ENCODE data around the gene NIBAN1.

NIBAN1 gene

DNA sequence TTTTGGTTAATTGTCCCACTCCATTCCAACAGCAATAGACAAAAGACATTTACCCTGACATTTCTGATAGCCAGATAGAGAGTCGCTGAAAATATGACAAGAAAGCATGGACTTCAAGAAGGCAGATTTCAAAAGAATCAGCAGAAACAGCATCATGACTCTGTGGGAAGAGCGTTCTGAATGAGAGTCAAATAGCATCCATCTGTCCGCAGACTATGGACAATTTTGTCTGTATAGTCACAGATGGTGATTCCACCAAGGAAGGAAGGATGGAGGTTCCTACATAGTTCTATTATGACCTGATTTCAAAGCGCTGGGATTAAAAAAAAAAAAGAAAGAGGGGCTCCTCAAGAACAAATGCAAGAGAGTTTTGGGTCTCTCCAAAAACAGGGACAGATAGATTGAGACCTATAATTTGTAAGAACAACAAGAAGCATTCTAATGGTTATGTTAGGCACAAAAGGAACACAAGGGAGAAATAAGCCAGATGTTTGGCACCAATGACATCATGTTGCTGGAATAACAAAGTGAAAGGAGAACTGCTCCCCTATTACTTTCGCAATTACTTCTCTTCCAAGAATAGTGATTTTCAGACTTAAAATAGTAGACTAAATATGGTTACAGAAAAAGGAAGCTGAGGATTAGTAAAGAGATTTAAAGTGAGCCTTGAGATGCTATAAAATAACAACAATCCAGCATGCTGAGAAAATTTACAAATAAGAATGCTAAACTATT lies 28.5 kb downstream of the NIBAN1 start:
- DNase-seq (ENCODE audit: low spot score), result no peak

DNA sequence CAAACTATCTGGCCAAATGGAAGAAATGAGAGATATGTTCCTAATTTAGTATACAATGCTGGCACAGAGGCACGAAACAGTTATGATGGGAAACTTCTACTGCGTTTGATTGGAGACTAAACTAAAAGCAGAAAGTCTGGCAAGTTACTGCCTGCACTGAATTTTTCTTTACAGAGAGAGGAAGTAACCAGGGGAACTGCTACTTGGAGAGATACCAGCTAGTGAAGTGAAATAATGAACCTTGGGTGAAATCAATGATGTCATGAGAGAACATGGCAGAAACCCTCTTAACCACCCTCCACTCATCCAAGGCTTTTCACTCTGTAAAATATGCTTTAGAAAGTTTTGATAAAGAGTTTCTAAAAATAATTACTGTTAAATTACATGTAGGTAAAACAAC lies 29.3 kb downstream of the NIBAN1 start:
- no peak for DNase-seq (ENCODE audit: low spot score)

DNA sequence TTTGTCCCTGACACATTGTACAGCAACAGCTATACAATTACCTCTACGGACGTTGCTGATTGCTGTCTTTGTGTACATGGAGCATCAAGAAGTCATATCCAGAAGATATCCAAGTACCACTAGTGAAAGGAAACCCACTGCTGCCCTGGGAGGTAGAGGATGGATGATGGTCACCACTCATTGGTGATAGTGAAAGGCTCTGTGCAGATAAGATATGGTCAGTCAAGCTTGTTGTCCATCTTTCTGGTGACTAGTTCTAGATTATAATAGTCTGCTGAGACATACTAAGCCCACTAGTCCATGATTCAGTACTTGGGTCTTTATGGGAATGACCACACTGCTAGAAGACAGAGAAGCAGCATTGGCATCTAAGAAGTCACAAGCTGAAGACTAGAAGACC lies 30.3 kb downstream of the NIBAN1 start:
- DNase-seq (ENCODE audit: low spot score), result no peak

GRCh38 chr1:184941735-184942134 lies 32.6 kb downstream of the NIBAN1 start:
- no peak for DNase-seq (ENCODE audit: low spot score)

- no peak for DNase-seq (ENCODE audit: low spot score)
Measured at GRCh38 chr1:184941410-184941733, 32.9 kb downstream of the NIBAN1 start.

DNA sequence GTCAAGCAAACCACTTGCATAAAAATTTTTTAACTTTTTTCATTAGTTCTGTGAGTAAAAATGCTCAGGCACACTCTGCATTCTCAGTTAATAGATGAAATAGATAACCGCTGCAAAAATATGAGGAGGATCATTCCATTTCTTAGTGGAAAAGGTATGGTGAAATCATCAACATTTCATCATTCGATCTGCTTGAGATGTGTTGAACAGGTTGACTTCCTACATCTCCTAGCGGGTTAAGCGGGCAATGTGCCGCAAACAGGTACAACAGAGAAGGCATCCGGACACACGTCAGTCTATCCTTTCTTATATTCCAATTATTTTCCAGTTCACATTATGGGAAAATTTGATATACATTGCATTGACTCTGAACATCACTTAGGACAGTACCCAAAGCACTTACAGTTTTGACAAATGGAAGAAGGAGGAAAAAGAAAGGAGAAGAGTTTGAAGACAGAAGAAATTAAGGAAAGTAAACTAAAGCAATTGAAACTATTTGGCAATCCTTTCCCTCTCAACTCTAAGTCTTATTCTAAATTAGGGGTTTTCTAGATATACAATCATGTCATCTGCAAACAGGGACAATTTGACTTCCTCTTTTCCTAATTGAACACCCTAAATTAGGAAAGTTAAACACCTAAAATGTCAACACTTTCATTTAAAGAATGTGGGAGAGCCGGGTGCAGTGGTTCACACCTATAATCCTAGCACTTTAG lies 33.5 kb downstream of the NIBAN1 start:
- no peak for DNase-seq (ENCODE audit: low spot score)

- DNase-seq (ENCODE audit: low spot score), result no peak
Measured at GRCh38 chr1:184940226-184940625, 34.1 kb downstream of the NIBAN1 start.

- no peak for DNase-seq (ENCODE audit: low spot score)
Measured at GRCh38 chr1:184937729-184938128, 36.6 kb downstream of the NIBAN1 start.

- no peak for DNase-seq (ENCODE audit: low spot score)
Measured at GRCh38 chr1:184935920-184936798, 38.1 kb downstream of the NIBAN1 start.

DNA sequence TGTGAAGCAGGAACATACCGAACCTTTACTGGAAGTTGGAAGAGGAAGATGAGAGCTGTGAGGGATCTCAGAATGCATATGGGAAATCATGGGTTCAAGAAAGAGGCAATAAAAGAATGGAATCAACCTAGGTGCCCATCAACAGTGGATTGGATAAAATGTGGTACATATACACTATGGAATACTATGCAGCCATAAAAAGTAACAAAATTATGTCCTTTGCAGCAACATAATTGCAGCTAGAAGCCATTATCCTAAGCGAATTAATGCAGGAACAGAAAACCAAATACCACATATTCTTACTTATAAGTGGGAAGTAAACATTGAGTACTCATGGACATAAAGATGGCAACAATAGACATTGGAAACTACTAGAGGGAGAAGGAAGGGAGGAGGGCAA lies 40.4 kb downstream of the NIBAN1 start:
- no peak for DNase-seq (ENCODE audit: low spot score)

DNA sequence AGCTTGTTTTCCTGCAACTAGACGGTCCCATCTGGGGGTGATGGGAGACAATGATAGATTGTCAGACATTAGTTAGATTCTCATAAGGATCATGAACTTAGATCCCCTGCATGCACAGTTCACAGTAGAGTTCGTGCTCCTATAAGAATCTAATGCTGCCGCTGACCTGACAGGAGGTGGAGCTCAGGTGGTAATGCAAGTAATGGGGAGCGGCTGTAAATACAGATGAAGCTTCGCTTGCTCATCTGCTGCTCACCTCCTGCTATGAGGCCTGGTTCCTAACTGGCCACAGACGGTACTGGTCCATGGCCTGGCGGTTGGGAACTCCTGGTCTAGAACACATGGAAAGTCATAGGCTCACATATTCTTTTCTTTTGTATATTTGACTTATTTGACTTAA lies 42.0 kb downstream of the NIBAN1 start:
- DNase-seq (ENCODE audit: low spot score), result no peak

GRCh38 chr1:184931566-184931965 lies 42.7 kb downstream of the NIBAN1 start:
- no peak for DNase-seq (ENCODE audit: low spot score)

DNA sequence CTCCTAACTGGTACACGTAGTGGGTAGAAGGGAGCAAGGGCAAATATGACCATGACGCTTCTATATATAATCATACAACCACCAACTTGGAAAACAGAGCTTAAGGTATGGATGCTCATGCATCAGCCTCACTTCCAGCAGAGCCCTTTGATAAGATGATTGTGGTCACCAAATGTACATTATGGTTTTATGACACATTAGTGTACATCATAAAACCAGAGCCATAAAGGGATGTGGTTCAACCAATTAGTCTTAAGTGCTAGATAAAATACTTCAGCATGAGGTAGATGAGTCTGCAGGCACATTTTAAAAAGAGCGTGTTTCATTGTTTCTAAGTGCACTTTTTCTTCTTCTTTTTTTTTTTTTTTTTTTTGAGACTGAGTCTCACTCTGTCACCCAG lies 43.7 kb downstream of the NIBAN1 start:
- DNase-seq (ENCODE audit: low spot score), result no peak

DNA sequence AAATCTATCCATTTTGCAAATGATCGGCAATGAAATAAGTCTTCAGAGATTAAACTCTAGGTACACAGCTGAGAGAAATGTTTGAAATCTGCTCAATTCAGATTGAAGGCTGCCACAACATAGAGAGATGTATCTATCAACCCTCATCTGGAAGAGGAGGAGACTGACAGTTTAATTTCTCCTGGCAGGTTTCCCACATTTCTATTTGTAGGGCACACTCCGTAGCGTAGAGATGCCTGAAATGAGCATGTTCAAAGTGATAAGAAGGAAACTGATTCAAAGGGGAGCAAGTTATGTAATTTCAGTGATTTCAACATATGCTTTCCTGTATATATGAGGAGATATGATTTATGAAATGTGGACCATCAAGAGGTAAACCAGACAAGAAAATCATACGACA lies 44.1 kb downstream of the NIBAN1 start:
- no peak for DNase-seq (ENCODE audit: low spot score)

- DNase-seq (ENCODE audit: low spot score), result peak; percentile 25
Measured at GRCh38 chr1:184929711-184930202, 44.6 kb downstream of the NIBAN1 start.

DNA sequence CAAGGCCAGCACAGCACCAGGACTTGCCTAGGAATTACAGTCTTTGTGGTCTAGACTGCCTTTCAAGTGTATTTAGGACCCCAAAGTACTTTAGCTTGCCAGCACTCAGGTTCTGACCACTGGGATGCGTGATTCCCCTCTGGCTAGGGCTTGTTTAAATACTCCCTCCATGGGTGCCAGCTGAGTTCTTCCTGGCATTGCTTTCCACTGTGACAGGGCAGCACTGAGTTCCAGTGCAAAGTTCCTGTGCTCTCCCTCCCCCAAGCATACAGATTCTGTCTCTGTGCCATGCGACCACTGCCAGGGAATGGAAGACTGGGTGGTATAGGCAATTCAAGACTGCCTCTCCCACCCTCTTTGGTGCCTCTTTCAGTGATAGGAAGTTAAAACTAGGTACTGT lies 45.9 kb downstream of the NIBAN1 start:
- no peak for DNase-seq (ENCODE audit: low spot score)
